Karpas-422 (cell line): ENCODE results near the gene PRRT2. TPM values are rescaled to one million over a fixed set of nuclear protein-coding genes. Genes with fewer than 3 reads are reported as not detected.
A peak's percentile ranks its signal among the peaks of the same experiment; 100 is the strongest.

Experiments
- DNase-seq: peaks from one replicate; pipeline ENCODE4 v3.0.0-alpha.2; 2015
- H2AFZ ChIP-seq: fragments of 200-600 bp; sonication (generic); 2 replicates; pipeline ENCODE4 v1.6.1; 2014; ENCODE audit warnings: antibody characterized with exemption, low read length, mixed read lengths
- H3K27ac ChIP-seq: fragments of 200-600 bp; sonication (generic); 2 replicates; pipeline ENCODE4 v1.5.1; 2014; ENCODE audit warnings: mild to moderate bottlenecking, low read length, moderate library complexity
- H3K27me3 ChIP-seq: fragments of 200-600 bp; sonication (generic); 2 replicates; pipeline ENCODE4 v1.6.1; 2014; ENCODE audit warnings: low read length, mixed read lengths
- H3K36me3 ChIP-seq: fragments of 200-600 bp; sonication (generic); 2 replicates; pipeline ENCODE4 v1.6.1; 2014; ENCODE audit warnings: low read length, mixed read lengths; ENCODE audit not compliant: insufficient read depth
- H3K4me1 ChIP-seq: fragments of 200-600 bp; sonication (generic); 2 replicates; pipeline ENCODE4 v1.6.1; 2014; ENCODE audit warnings: mild to moderate bottlenecking, low read length, mixed read lengths
- H3K4me2 ChIP-seq: fragments of 200-600 bp; sonication (generic); 2 replicates; pipeline ENCODE4 v1.6.1; 2014; ENCODE audit warnings: low read length, low read depth, mild to moderate bottlenecking; ENCODE audit not compliant: poor library complexity, severe bottlenecking
- H3K4me3 ChIP-seq: fragments of 200-600 bp; sonication (generic); 2 replicates; pipeline ENCODE4 v1.5.1; 2014; ENCODE audit warnings: mild to moderate bottlenecking, antibody characterized with exemption, low read length, mixed read lengths
- H3K79me2 ChIP-seq: fragments of 200-600 bp; sonication (generic); 2 replicates; pipeline ENCODE4 v1.6.1; 2014; ENCODE audit warnings: mild to moderate bottlenecking, low read length, mixed read lengths
- H3K9ac ChIP-seq: fragments of 200-600 bp; sonication (generic); 2 replicates; pipeline ENCODE4 v1.6.0; 2014; ENCODE audit warnings: low read length
- H3K9me2 ChIP-seq: fragments of 200-600 bp; sonication (generic), shearing (Covaris generic); replicated peaks from 2 replicates; pipeline ENCODE4 v1.6.0; 2014; ENCODE audit warnings: mild to moderate bottlenecking, low read length, moderate library complexity; ENCODE audit not compliant: insufficient read depth
- H3K9me3 ChIP-seq: fragments of 300-700, 200-600 bp; sonication (generic); 2 replicates; pipeline ENCODE4 v1.6.1; 2014; ENCODE audit warnings: low read length, mixed read lengths
- H4K20me1 ChIP-seq: fragments of 200-600 bp; sonication (generic); 2 replicates; pipeline ENCODE4 v1.6.1; 2014; ENCODE audit warnings: mild to moderate bottlenecking, antibody characterized with exemption, low read length, low read depth; ENCODE audit not compliant: insufficient read depth
- total RNA-seq: library from RNA; depleted of rRNA; stranded (reverse); fragments of >200 nt; shearing (Covaris generic); gene quantifications from 2 replicates; pipeline ENCODE4 v1.2.3, GENCODE V29; 2014; ENCODE audit warnings: low replicate concordance

The PRRT2 gene
- total RNA-seq, 1 experiment from 2014 or later = 3.5 TPM

- Histone ChIP-seq H3K9me3 (no peaks in the 10 kb centered on the region), H4K20me1 (no peaks in the 10 kb centered on the region), H3K36me3 (no peaks in the 10 kb centered on the region)
These were observed 30.8 kb downstream of the PRRT2 start for GRCh38 chr16:29842732-29843346.

GRCh38 chr16:29843931-29844330 lies 31.9 kb downstream of the PRRT2 start:
- Histone ChIP-seq H3K27me3 (no peaks in the 10 kb centered on the region), H3K9me2 (no peaks in the 10 kb centered on the region), H3K4me1 (no peaks in the 10 kb centered on the region), H4K20me1 (no peaks in the 10 kb centered on the region), H3K4me3 (no peak overlapping the region), H3K36me3 (no peaks in the 10 kb centered on the region), H3K9ac (no peak overlapping the region), H3K79me2 (no peaks in the 10 kb centered on the region), H2AFZ (no peak overlapping the region), H3K27ac (no peak overlapping the region), H3K9me3 (no peaks in the 10 kb centered on the region), H3K4me2 (no peak overlapping the region)
- no peak for DNase-seq

More at GRCh38 chr16:29842732-29843346, 30.8 kb downstream of the PRRT2 start:
- Histone ChIP-seq H3K4me3 (no peak overlapping the region), H3K27me3 (no peaks in the 10 kb centered on the region), H3K9ac (no peak overlapping the region), H3K27ac (no peak overlapping the region), H3K4me1 (no peaks in the 10 kb centered on the region), H3K4me2 (no peak overlapping the region), H3K9me2 (no peaks in the 10 kb centered on the region), H2AFZ (no peak overlapping the region), H3K79me2 (no peaks in the 10 kb centered on the region)
- no peak for DNase-seq

- H3K9me3 ChIP-seq = no peaks in the 10 kb centered on the region
- H3K27ac ChIP-seq = no peak overlapping the region
- DNase-seq = no peak
- no peaks in the 10 kb centered on the region for H3K9me2 ChIP-seq
- H3K36me3 ChIP-seq = no peaks in the 10 kb centered on the region
- H3K9ac ChIP-seq = no peak overlapping the region
- H4K20me1 ChIP-seq = no peaks in the 10 kb centered on the region
- H3K4me2 ChIP-seq = no peak overlapping the region
- no peaks in the 10 kb centered on the region for H3K4me1 ChIP-seq
- H2AFZ ChIP-seq = no peak overlapping the region
- no peaks in the 10 kb centered on the region for H3K27me3 ChIP-seq
- no peak overlapping the region for H3K4me3 ChIP-seq
- no peaks in the 10 kb centered on the region for H3K79me2 ChIP-seq
These were observed 32.8 kb downstream of the PRRT2 start for GRCh38 chr16:29844575-29845331.

DNA sequence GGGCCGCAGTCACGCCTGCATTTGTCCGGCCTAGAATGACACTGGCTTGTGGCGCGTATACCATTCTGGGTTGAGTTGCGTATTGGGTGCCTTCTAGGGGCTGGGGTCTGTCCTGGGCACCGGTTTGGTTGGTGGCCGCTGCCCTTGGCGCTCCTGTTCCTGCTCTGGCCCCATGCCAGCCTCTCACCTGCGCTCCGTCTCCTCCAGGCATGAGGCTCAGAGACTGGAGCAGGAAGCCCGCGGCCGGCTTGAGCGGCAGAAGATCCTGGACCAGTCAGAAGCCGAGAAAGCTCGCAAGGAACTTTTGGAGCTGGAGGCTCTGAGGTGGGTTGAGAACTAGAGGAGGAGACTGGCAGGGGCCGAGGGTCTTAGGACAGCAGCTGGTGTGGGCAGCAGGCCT lies 33.7 kb downstream of the PRRT2 start:
- no peak overlapping the region for H2AFZ ChIP-seq
- H3K4me2 ChIP-seq = no peak overlapping the region
- no peaks in the 10 kb centered on the region for H3K27me3 ChIP-seq
- no peak overlapping the region for H3K9ac ChIP-seq
- H4K20me1 ChIP-seq = no peaks in the 10 kb centered on the region
- no peaks in the 10 kb centered on the region for H3K36me3 ChIP-seq
- no peak overlapping the region for H3K4me3 ChIP-seq
- no peak for DNase-seq
- H3K27ac ChIP-seq = no peak overlapping the region
- H3K4me1 ChIP-seq = no peaks in the 10 kb centered on the region
- H3K79me2 ChIP-seq = no peaks in the 10 kb centered on the region
- no peaks in the 10 kb centered on the region for H3K9me3 ChIP-seq
- H3K9me2 ChIP-seq = no peaks in the 10 kb centered on the region

- no peaks in the 10 kb centered on the region for H3K9me2 ChIP-seq
- no peak overlapping the region for H3K4me3 ChIP-seq
- H3K27ac ChIP-seq = no peak overlapping the region
- peak; percentile 87 for DNase-seq
- H2AFZ ChIP-seq = no peak overlapping the region
- H3K27me3 ChIP-seq = no peaks in the 10 kb centered on the region
- H4K20me1 ChIP-seq = no peaks in the 10 kb centered on the region
- H3K36me3 ChIP-seq = no peaks in the 10 kb centered on the region
- H3K4me1 ChIP-seq = no peaks in the 10 kb centered on the region
- no peak overlapping the region for H3K4me2 ChIP-seq
- H3K9me3 ChIP-seq = no peaks in the 10 kb centered on the region
- no peak overlapping the region for H3K9ac ChIP-seq
- H3K79me2 ChIP-seq = no peaks in the 10 kb centered on the region
These were observed 36.7 kb downstream of the PRRT2 start for GRCh38 chr16:29848420-29849297.

- Histone ChIP-seq H3K4me3 (no peak overlapping the region), H3K9ac (no peak overlapping the region)
These were observed 37.5 kb downstream of the PRRT2 start for GRCh38 chr16:29849505-29849904.

GRCh38 chr16:29850998-29851397 lies 39.0 kb downstream of the PRRT2 start:
- H3K4me3 ChIP-seq = no peak overlapping the region
- H2AFZ ChIP-seq = no peak overlapping the region
- no peaks in the 10 kb centered on the region for H4K20me1 ChIP-seq
- H3K9ac ChIP-seq = no peak overlapping the region
- H3K27me3 ChIP-seq = no peaks in the 10 kb centered on the region
- H3K4me2 ChIP-seq = no peak overlapping the region
- no peak for DNase-seq
- no peaks in the 10 kb centered on the region for H3K9me2 ChIP-seq
- no peak overlapping the region for H3K27ac ChIP-seq
- H3K79me2 ChIP-seq = no peaks in the 10 kb centered on the region
- no peaks in the 10 kb centered on the region for H3K4me1 ChIP-seq
- no peaks in the 10 kb centered on the region for H3K9me3 ChIP-seq
- no peaks in the 10 kb centered on the region for H3K36me3 ChIP-seq

More at GRCh38 chr16:29849505-29849904, 37.5 kb downstream of the PRRT2 start:
- no peaks in the 10 kb centered on the region for H3K27me3 ChIP-seq
- no peak overlapping the region for H2AFZ ChIP-seq
- DNase-seq = no peak
- H3K9me3 ChIP-seq = no peaks in the 10 kb centered on the region
- H3K27ac ChIP-seq = no peak overlapping the region
- H3K36me3 ChIP-seq = no peaks in the 10 kb centered on the region
- no peak overlapping the region for H3K4me2 ChIP-seq
- no peaks in the 10 kb centered on the region for H3K79me2 ChIP-seq
- H4K20me1 ChIP-seq = no peaks in the 10 kb centered on the region
- no peaks in the 10 kb centered on the region for H3K4me1 ChIP-seq
- H3K9me2 ChIP-seq = no peaks in the 10 kb centered on the region

- no peaks in the 10 kb centered on the region for H3K9me2 ChIP-seq
- H3K27me3 ChIP-seq = no peaks in the 10 kb centered on the region
- H2AFZ ChIP-seq = no peak overlapping the region
- no peaks in the 10 kb centered on the region for H3K4me1 ChIP-seq
- H3K4me2 ChIP-seq = no peak overlapping the region
- H3K9ac ChIP-seq = no peak overlapping the region
- no peaks in the 10 kb centered on the region for H3K9me3 ChIP-seq
- H3K79me2 ChIP-seq = no peaks in the 10 kb centered on the region
- H4K20me1 ChIP-seq = no peaks in the 10 kb centered on the region
- H3K27ac ChIP-seq = no peak overlapping the region
- H3K4me3 ChIP-seq = no peak overlapping the region
- DNase-seq = no peak
- no peaks in the 10 kb centered on the region for H3K36me3 ChIP-seq
These were observed 40.7 kb downstream of the PRRT2 start for GRCh38 chr16:29852654-29853053.
